ENCODE data around the gene NUDT17. TPM values are rescaled to one million over a fixed set of nuclear protein-coding genes. Genes with fewer than 3 reads are reported as not detected.

NUDT17 gene
- total and polyA plus RNA-seq, 9 of the 15 experiments (the other 6 are each of a cell fraction or from before 2014, with no cell fraction given), result 2.1 to 10.0 (median 6.1) TPM

DNA sequence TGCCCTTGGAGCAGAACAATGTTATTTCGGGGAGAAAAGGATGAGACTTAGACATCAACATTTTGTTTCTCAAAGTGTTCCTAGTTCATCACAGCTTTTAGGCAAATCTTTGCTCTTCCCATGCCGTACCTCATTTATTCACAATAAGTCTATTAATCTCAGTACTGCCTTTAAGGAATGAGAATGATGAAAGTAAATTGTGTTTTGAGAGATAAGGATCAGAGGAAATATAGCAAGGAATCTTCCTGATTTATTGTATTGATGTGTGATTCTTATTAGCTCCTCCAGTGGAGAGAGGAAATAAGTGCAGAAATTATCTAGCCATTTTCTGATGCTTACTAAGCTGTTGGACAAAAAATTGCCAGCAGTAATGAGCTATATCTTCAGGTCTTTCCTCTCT is 19.4 kb upstream of the NUDT17 start:
- in situ Hi-C loops (cut with MboI), result no loop called here
- Histone ChIP-seq H4K20me1 (replicated peaks; ENCODE audit: control insufficient read depth, insufficient read depth, low read length) (no peaks in the 10 kb centered on the region), H3K4me3 (no peak overlapping the region), H3K9me3 (replicated peaks; ENCODE audit: control insufficient read depth, insufficient read depth, low read depth, low read length) (no peaks in the 10 kb centered on the region), H3K27ac (ENCODE audit: extremely low read depth, low read depth, low read length) (no peak overlapping the region), H2AFZ (ENCODE audit: low read depth, low read length) (no peak overlapping the region), H3K27me3 (ENCODE audit: control insufficient read depth in 2 of 2, insufficient read depth in 2 of 2, low read length in 2 of 2) (no peaks in the 10 kb centered on the region), H3K9ac (ENCODE audit: insufficient read depth in 1 of 2, low read depth in 2 of 2, low read length in 2 of 2) (peak overlapping the region in 1 of 2 experiments; percentile 21; a peak in 1 of 4 replicates), H3K4me2 (ENCODE audit: insufficient read depth, low read length) (no peak overlapping the region; the same call in 1 of the 2 replicates), H3K9me1 (ENCODE audit: control insufficient read depth, insufficient read depth, low read length) (no peaks in the 10 kb centered on the region), H3K79me2 (ENCODE audit: control insufficient read depth, insufficient read depth, low read length) (peaks cover 32% of the 10 kb centered on the region), H3K4me1 (replicated peaks in 1 of 2; ENCODE audit: control insufficient read depth in 2 of 2, insufficient read depth in 2 of 2, low read length in 2 of 2) (peaks cover 8 to 20% of the 10 kb centered on the region in 2 experiments), H3K36me3 (ENCODE audit: control insufficient read depth, insufficient read depth, low read length) (peaks cover 53% of the 10 kb centered on the region)
- CTCF ChIA-PET (ENCODE audit: low intra/inter-chr PET ratio), result no interaction called here
- no peak for TF ChIP-seq DNMT1 (IDR thresholded peaks at IDR 0.05)
- 0 out of 4 replicates have a peak, but pooled peaks of 1 of the 2 experiments have one; percentile 42 for TF ChIP-seq CSDE1 (IDR thresholded peaks at IDR 0.05)
- TF ChIP-seq, protein P1, sequence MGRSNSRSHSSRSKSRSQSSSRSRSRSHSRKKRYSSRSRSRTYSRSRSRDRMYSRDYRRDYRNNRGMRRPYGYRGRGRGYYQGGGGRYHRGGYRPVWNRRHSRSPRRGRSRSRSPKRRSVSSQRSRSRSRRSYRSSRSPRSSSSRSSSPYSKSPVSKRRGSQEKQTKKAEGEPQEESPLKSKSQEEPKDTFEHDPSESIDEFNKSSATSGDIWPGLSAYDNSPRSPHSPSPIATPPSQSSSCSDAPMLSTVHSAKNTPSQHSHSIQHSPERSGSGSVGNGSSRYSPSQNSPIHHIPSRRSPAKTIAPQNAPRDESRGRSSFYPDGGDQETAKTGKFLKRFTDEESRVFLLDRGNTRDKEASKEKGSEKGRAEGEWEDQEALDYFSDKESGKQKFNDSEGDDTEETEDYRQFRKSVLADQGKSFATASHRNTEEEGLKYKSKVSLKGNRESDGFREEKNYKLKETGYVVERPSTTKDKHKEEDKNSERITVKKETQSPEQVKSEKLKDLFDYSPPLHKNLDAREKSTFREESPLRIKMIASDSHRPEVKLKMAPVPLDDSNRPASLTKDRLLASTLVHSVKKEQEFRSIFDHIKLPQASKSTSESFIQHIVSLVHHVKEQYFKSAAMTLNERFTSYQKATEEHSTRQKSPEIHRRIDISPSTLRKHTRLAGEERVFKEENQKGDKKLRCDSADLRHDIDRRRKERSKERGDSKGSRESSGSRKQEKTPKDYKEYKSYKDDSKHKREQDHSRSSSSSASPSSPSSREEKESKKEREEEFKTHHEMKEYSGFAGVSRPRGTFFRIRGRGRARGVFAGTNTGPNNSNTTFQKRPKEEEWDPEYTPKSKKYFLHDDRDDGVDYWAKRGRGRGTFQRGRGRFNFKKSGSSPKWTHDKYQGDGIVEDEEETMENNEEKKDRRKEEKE (IDR thresholded peaks at IDR 0.05; ENCODE audit: borderline replicate concordance in 1 of 2, control insufficient read depth in 1 of 2, low read depth in 2 of 2, low read length in 1 of 2), result no peak
- TF ChIP-seq NONO (IDR thresholded peaks at IDR 0.05; ENCODE audit: low read depth in 2 of 2, low read length in 1 of 2), result no peak
- no peak for TF ChIP-seq ZNF76 (CRISPR knock-in tag; IDR thresholded peaks at IDR 0.05; ENCODE audit: borderline replicate concordance)
- TF ChIP-seq ARID1B (IDR thresholded peaks at IDR 0.05), result no peak
- intact Hi-C loops (cut with micrococcal nuclease), result loop anchor here (10.0 kb wide), 1 partner anchor 81 kb away; no protein-coding TSS in a partner anchor
- 84% methylated on average over 2 of the region's 2 CpGs for WGBS (ENCODE audit: insufficient coverage, low coverage, missing lambda C conversion rate)
- FAIRE-seq, result no peak
- no peak for DNase-seq (ENCODE audit: extremely low read depth in 1 of 4, low spot score in 3 of 4)
- POLR2A ChIA-PET, result interaction anchor here (0.7 to 4.8 kb wide), 8 partner anchors 9 to 101 kb away, joined by 3 to 40 read pairs (median 4); partner anchors contain the start of genes NUDT17, PIAS3 and RBM8A
- BruUV-seq (replicated peaks), result no TSS peak
- no peak for ATAC-seq
